HT-29 (cell line): ENCODE results near the gene FAM161B. TPM values are rescaled to one million over a fixed set of nuclear protein-coding genes. Genes with fewer than 3 reads are reported as not detected.

Experiments used
- small RNA-seq: library from RNA; depleted of rRNA; stranded (forward); fragments of <200 nt; gene quantifications from one replicate; pipeline ENCODE3, GENCODE V24; 2014
- total RNA-seq: library from RNA; depleted of rRNA; stranded (reverse); fragments of >200 nt; shearing (Covaris generic); gene quantifications from 2 replicates; pipeline ENCODE4 v1.2.3, GENCODE V29; 2014; rRNA removed

The FAM161B gene
- total RNA-seq, 1 experiment from 2014 or later, result 0.31 TPM

Small RNA genes lying within 50 kb of the gene (small RNA-seq; reads per million reads assigned to genes)
- not detected for gene RF00019

Other genes starting within 250 kb of the FAM161B start
- 6.3 and 7.5 TPM in 2 replicates for gene PNMA1, start 235.7 kb downstream of the FAM161B start, total RNA-seq
- gene PTGR2, start 98.3 kb downstream of the FAM161B start, total RNA-seq, result 2.5 and 4.2 TPM in 2 replicates
- gene ZNF410, start 63.2 kb downstream of the FAM161B start, total RNA-seq, result 18.5 and 21.7 TPM in 2 replicates
- 13.1 and 21.5 TPM in 2 replicates for gene COQ6, start 208 bp upstream of the FAM161B start, total RNA-seq
- 11.3 and 11.4 TPM in 2 replicates for gene ENTPD5, start 69.2 kb upstream of the FAM161B start, total RNA-seq
- 0.05 and 0.50 TPM in 2 replicates for gene BBOF1, start 69.3 kb upstream of the FAM161B start, total RNA-seq
- gene ALDH6A1, start 134.4 kb upstream of the FAM161B start, total RNA-seq, result 4.3 and 4.5 TPM in 2 replicates
- 4.4 TPM in 2 replicates for gene LIN52, start 134.9 kb upstream of the FAM161B start, total RNA-seq